Measurements from ENCODE around the gene GFY. TPM values are rescaled to one million over a fixed set of nuclear protein-coding genes. Genes with fewer than 3 reads are reported as not detected.

GFY gene
- total and polyA plus RNA-seq, 10 donors: not detected

- TF ChIP-seq POLR2A (IDR thresholded peaks at IDR 0.05) (no peak), POLR2AphosphoS5 (IDR thresholded peaks at IDR 0.05) (no peak)
- TF ChIP-seq, protein P1, sequence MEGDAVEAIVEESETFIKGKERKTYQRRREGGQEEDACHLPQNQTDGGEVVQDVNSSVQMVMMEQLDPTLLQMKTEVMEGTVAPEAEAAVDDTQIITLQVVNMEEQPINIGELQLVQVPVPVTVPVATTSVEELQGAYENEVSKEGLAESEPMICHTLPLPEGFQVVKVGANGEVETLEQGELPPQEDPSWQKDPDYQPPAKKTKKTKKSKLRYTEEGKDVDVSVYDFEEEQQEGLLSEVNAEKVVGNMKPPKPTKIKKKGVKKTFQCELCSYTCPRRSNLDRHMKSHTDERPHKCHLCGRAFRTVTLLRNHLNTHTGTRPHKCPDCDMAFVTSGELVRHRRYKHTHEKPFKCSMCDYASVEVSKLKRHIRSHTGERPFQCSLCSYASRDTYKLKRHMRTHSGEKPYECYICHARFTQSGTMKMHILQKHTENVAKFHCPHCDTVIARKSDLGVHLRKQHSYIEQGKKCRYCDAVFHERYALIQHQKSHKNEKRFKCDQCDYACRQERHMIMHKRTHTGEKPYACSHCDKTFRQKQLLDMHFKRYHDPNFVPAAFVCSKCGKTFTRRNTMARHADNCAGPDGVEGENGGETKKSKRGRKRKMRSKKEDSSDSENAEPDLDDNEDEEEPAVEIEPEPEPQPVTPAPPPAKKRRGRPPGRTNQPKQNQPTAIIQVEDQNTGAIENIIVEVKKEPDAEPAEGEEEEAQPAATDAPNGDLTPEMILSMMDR (IDR thresholded peaks at IDR 0.05 in 8 of 11, conservative IDR thresholded peaks at IDR 0.05 in 3 of 11): no peak
- no peak overlapping the region for H3K4me3 ChIP-seq
- intact Hi-C loops (cut with DNase I; ENCODE audit: low total_unique reads): no loop called here
- H3K36me3 ChIP-seq: no peaks in the 10 kb centered on the region
- peaks cover 9 to 100% (median 95%) of the 10 kb centered on the region in 7 donors for H3K27me3 ChIP-seq (replicated peaks in 1 of 7)
- no peaks in the 10 kb centered on the region for H3K9me3 ChIP-seq
- 14 to 28% (median 16%) methylated on average over 29 to 31 of the region's 31 CpGs for WGBS, 5 donors
- no peak for DNase-seq
- no peak overlapping the region for H3K27ac ChIP-seq
- peaks cover under 1 to 34% (median 19%) of the 10 kb centered on the region in 6 donors for H3K4me1 ChIP-seq
These were observed 8.2 kb downstream of the GFY start for GRCh38 chr19:49433240-49433901.

GRCh38 chr19:49434907-49435583 is 9.9 kb downstream of the GFY start:
- TF ChIP-seq, protein P1 (IDR thresholded peaks at IDR 0.05 in 8 of 11, conservative IDR thresholded peaks at IDR 0.05 in 3 of 11): no peak
- TF ChIP-seq POLR2A (IDR thresholded peaks at IDR 0.05) (no peak), POLR2AphosphoS5 (IDR thresholded peaks at IDR 0.05) (no peak)
- H3K36me3 ChIP-seq: no peaks in the 10 kb centered on the region
- WGBS, 5 donors: 87 to 92% (median 90%) methylated on average over 18 of the region's 18 CpGs
- no peak for DNase-seq
- H3K9me3 ChIP-seq: no peaks in the 10 kb centered on the region
- peaks cover 0 to 29% (median 16%) of the 10 kb centered on the region in 6 donors for H3K4me1 ChIP-seq
- H3K4me3 ChIP-seq: no peak overlapping the region
- H3K27ac ChIP-seq: no peak overlapping the region
- peaks cover 13 to 100% (median 97%) of the 10 kb centered on the region in 7 donors for H3K27me3 ChIP-seq (replicated peaks in 1 of 7)
- intact Hi-C loops (cut with DNase I; ENCODE audit: low total_unique reads): no loop called here

DNA sequence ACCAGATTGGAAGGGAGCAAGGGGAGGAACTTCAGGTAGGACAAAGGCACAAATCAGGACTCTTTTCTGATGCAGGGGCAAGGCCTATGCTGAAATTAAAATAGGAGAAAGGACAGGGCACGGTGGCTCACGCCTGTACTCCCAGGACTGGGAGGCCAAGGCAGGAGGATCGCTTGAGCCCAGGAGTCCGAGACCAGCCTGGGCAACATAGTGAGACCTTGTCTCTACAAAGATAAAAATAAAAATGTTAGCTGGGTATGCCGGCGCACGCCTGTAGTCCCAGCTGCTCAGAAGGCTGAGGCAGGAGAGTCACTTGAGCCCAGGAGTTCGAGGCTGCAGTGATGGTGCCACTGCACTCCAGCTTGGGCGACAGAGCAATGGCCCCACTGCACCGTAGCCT is 10.5 kb downstream of the GFY start:
- H3K36me3 ChIP-seq: no peaks in the 10 kb centered on the region
- whole genome bisulfite sequencing, 5 donors: 84 to 91% (median 90%) methylated on average over 10 of the region's 10 CpGs
- H3K9me3 ChIP-seq: no peaks in the 10 kb centered on the region
- no peak overlapping the region for H3K27ac ChIP-seq
- H3K27me3 ChIP-seq (replicated peaks in 1 of 7): peaks cover 13 to 100% (median 97%) of the 10 kb centered on the region in 7 donors
- intact Hi-C loops (cut with DNase I; ENCODE audit: low total_unique reads): no loop called here
- H3K4me1 ChIP-seq: peaks cover 0 to 29% (median 16%) of the 10 kb centered on the region in 6 donors
- no peak overlapping the region for H3K4me3 ChIP-seq
- DNase-seq: no peak
- no peak for TF ChIP-seq POLR2AphosphoS5 (IDR thresholded peaks at IDR 0.05)
- TF ChIP-seq, protein P1 (IDR thresholded peaks at IDR 0.05 in 8 of 11, conservative IDR thresholded peaks at IDR 0.05 in 3 of 11): no peak

- H3K36me3 ChIP-seq: no peaks in the 10 kb centered on the region
- peak overlapping the region in 1 of 8 donors; percentile 13 for H3K4me3 ChIP-seq
- TF ChIP-seq POLR2A (IDR thresholded peaks at IDR 0.05) (no peak), POLR2AphosphoS5 (IDR thresholded peaks at IDR 0.05) (no peak)
- TF ChIP-seq, protein P1 (IDR thresholded peaks at IDR 0.05 in 8 of 11, conservative IDR thresholded peaks at IDR 0.05 in 3 of 11): no peak
- no peak for DNase-seq
- no peak overlapping the region for H3K27ac ChIP-seq
- H3K27me3 ChIP-seq (replicated peaks in 1 of 7): peaks cover 13 to 100% (median 98%) of the 10 kb centered on the region in 7 donors
- WGBS, 5 donors: 10 to 48% (median 13%) methylated on average over 12 to 42 of the region's 42 CpGs
- intact Hi-C loops (cut with DNase I; ENCODE audit: low total_unique reads): no loop called here
- H3K9me3 ChIP-seq: no peaks in the 10 kb centered on the region
- peaks cover 0 to 37% (median 17%) of the 10 kb centered on the region in 6 donors for H3K4me1 ChIP-seq
These were observed 11.3 kb downstream of the GFY start for GRCh38 chr19:49436381-49437017.
